Endothelial cell of umbilical vein (primary cell): ENCODE data around the gene CNTN2. TPM values are rescaled to one million over a fixed set of nuclear protein-coding genes. Genes with fewer than 3 reads are reported as not detected.

Source experiments
- BruUV-seq: library from RNA; stranded (reverse); fragments of 400-500 nt; replicated peaks from 2 replicates; lab custom pipeline; 2021; lab: Mats Ljungman, UMichigan
- CTCF ChIA-PET: fragments of 300-600, 350-600 bp; sonication (Branson Sonifier 250); formaldehyde crosslinking; loops from one replicate; lab custom pipeline; 2021; ENCODE audit warnings: antibody characterized with exemption, inconsistent platforms; lab: Charles Lee
- POLR2A ChIA-PET: fragments of 300-600, 350-600 bp; sonication (Branson Sonifier 250); formaldehyde crosslinking; loops from one replicate; lab custom pipeline; 2021; ENCODE audit warnings: antibody characterized with exemption, inconsistent platforms; lab: Charles Lee
- DNase-seq: peaks from one replicate; pipeline ENCODE4 v3.0.0-alpha.2; 2011; ENCODE audit warnings: low read depth, low spot score
- FAIRE-seq: peaks from 2 replicates; lab custom pipeline; 2011; peaks lifted over from hg19 to GRCh38; lab: Jason Lieb, UNC
- H2AFZ ChIP-seq: 2 replicates; pipeline ENCODE4 v1.6.0; 2012; ENCODE audit warnings: low read depth, low read length, control low read depth, inconsistent platforms
- H3K27ac ChIP-seq: 2 replicates; pipeline ENCODE4 v1.5.1; 2011; ENCODE audit warnings: low read depth, mild to moderate bottlenecking, control low read depth, low read length, moderate library complexity; ENCODE audit not compliant: insufficient read depth
- H3K27me3 ChIP-seq, 2 experiments: 2 replicates each; pipeline versions ENCODE4 v1.6.0 to v1.6.1; 2011; ENCODE audit warnings: low read length in 2 of 2, mixed read lengths in 1 of 2; ENCODE audit not compliant: control insufficient read depth in 2 of 2, insufficient read depth in 2 of 2
- H3K36me3 ChIP-seq, 2 experiments: 2 replicates in 1 of 2; 3 replicates in 1 of 2; pipeline ENCODE4 v1.5.1; 2011; ENCODE audit warnings: low read length in 2 of 2, mild to moderate bottlenecking in 1 of 2, moderate library complexity in 1 of 2; ENCODE audit not compliant: control insufficient read depth in 2 of 2, insufficient read depth in 2 of 2; ENCODE audit errors: extremely low read depth in 1 of 2
- H3K4me1 ChIP-seq: 3 replicates; pipeline ENCODE4 v1.5.1; 2011; ENCODE audit warnings: mild to moderate bottlenecking, low read length; ENCODE audit not compliant: control insufficient read depth, insufficient read depth; ENCODE audit errors: extremely low read depth
- H3K4me2 ChIP-seq: 2 replicates; pipeline ENCODE4 v1.6.1; 2011; ENCODE audit warnings: low read length, control low read depth, mixed read lengths; ENCODE audit not compliant: insufficient read depth
- H3K4me3 ChIP-seq, 3 experiments: fragments of 200-600 bp in 1 of 3; sonication (generic), shearing (Covaris generic) in 1 of 3; replicated peaks in 1 of 3; 2 replicates each; pipeline ENCODE4 v1.5.1; 2011 to 2016; ENCODE audit warnings: control low read depth in 3 of 3, low read length in 3 of 3, mild to moderate bottlenecking in 2 of 3, inconsistent platforms in 1 of 3, low read depth in 1 of 3, moderate library complexity in 1 of 3; ENCODE audit not compliant: insufficient read depth in 1 of 3
- H3K79me2 ChIP-seq: 2 replicates; pipeline ENCODE4 v1.6.0; 2012; ENCODE audit warnings: low read length, inconsistent platforms; ENCODE audit not compliant: control insufficient read depth, insufficient read depth
- H3K9ac ChIP-seq: replicated peaks from 2 replicates; pipeline ENCODE3; 2011; ENCODE audit warnings: low read length, control low read depth; ENCODE audit not compliant: insufficient read depth; ENCODE audit errors: extremely low read depth
- H3K9me1 ChIP-seq: replicated peaks from 3 replicates; pipeline ENCODE4 v1.6.0; 2011; ENCODE audit warnings: mild to moderate bottlenecking, low read length; ENCODE audit not compliant: control insufficient read depth, insufficient read depth; ENCODE audit errors: extremely low read depth
- H3K9me3 ChIP-seq: replicated peaks from 2 replicates; pipeline ENCODE4 v1.5.1; 2012; ENCODE audit warnings: low read length, inconsistent platforms; ENCODE audit not compliant: control insufficient read depth, insufficient read depth
- H4K20me1 ChIP-seq: replicated peaks from 2 replicates; pipeline ENCODE3; 2011; ENCODE audit warnings: mild to moderate bottlenecking, low read length; ENCODE audit not compliant: control insufficient read depth, insufficient read depth; ENCODE audit errors: extremely low read depth
- EZH2 ChIP-seq: IDR thresholded peaks from 2 replicates; pipeline ENCODE4 v1.6.1; 2012; ENCODE audit warnings: borderline replicate concordance, low read depth, mild to moderate bottlenecking, moderate library complexity, low read length, inconsistent platforms; ENCODE audit not compliant: severe bottlenecking
- FOS ChIP-seq: IDR thresholded peaks from 2 replicates; pipeline ENCODE4 v1.6.1; 2011; ENCODE audit warnings: mild to moderate bottlenecking, low read length, moderate library complexity, borderline replicate concordance; ENCODE audit not compliant: insufficient read depth
- GATA2 ChIP-seq: IDR thresholded peaks from 2 replicates; pipeline ENCODE4 v1.7.0; 2011; ENCODE audit warnings: low read depth, mild to moderate bottlenecking, moderate library complexity, mixed read lengths, low read length; ENCODE audit not compliant: insufficient read length, insufficient read depth
- JUN ChIP-seq: IDR thresholded peaks from 2 replicates; pipeline ENCODE4 v1.6.1; 2011; ENCODE audit warnings: borderline replicate concordance, low read depth; ENCODE audit not compliant: insufficient read length, insufficient read depth
- MYC ChIP-seq: IDR thresholded peaks from one replicate; pipeline ENCODE4 v1.6.1; 2011; ENCODE audit warnings: mild to moderate bottlenecking, low read depth, low read length
- POLR2A ChIP-seq: IDR thresholded peaks from 2 replicates; pipeline ENCODE4 v1.6.1; 2012; ENCODE audit warnings: low read depth, mild to moderate bottlenecking, control low read depth, low read length
- POLR2AphosphoS5 ChIP-seq: IDR thresholded peaks from 2 replicates; pipeline ENCODE4 v1.6.1; 2012; ENCODE audit warnings: low read depth, mild to moderate bottlenecking, control low read depth, low read length, moderate library complexity; ENCODE audit not compliant: insufficient read depth
- dilution Hi-C: fragments of 300-500 bp; cut with MboI; formaldehyde crosslinking; loops from one replicate; pipeline ENCODE4 v1.15.0; 2019; ENCODE audit warnings: low sequenced_read_pairs; ENCODE audit not compliant: extremely low pct_ligation_motif_present
- intact Hi-C: fragments of 100-400 bp; cut with micrococcal nuclease; formaldehyde crosslinking; loops from one replicate; pipeline ENCODE4 v1.10.0; 2022
- polyA plus RNA-seq, 4 experiments: library from polyadenylated mRNA; depleted of rRNA in 3 of 4; stranded (reverse) in 3 of 4; unstranded in 1 of 4; fragments of >200 nt; gene quantifications; 2 replicates each; pipeline versions ENCODE4 v1.2.1 to v1.2.3, GENCODE V29; 2011 to 2012; ENCODE audit warnings: missing spikeins in 1 of 4
- total RNA-seq: library from RNA; stranded (reverse); gene quantifications from 2 replicates; pipeline ENCODE4 v1.2.3, GENCODE V29; 2021
- TF ChIP-seq, protein P1 (sequence below), 2 donors: IDR thresholded peaks; 1 replicate in 1 of 2; 2 replicates in 1 of 2; pipeline ENCODE4 v1.5.1; 2011; ENCODE audit warnings: low read length in 2 of 2, mild to moderate bottlenecking in 2 of 2, moderate library complexity in 2 of 2, control low read depth in 1 of 2, inconsistent platforms in 1 of 2, low read depth in 1 of 2; ENCODE audit not compliant: insufficient read depth in 1 of 2; ENCODE audit errors: extremely low read depth in 1 of 2
- TF ChIP-seq, protein P2 (sequence below): IDR thresholded peaks from 2 replicates; pipeline ENCODE4 v1.6.1; 2011; ENCODE audit not compliant: insufficient read depth, insufficient read length

The CNTN2 gene
- total and polyA plus RNA-seq, 2 donors (not counting 3 experiments of a cell fraction or from before 2014, with no cell fraction given) = not detected

DNA sequence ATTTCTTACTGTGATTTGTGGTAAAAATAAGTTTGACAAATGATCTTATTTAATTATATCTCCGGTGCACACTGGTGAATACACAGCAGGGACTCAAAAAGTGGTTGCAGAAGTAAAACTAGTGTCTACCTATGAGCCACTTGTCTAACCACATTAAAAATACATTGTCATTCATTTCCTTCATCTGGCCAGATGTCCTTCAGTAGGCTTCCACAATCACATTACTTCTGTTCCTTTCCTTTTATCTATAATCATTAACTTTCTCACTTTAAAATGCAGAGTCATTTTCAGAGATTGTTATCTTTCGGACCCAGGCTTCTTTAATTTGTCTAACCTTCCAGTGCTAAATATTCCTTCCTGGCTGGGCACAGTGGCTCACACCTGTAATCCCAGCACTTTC, 75.7 kb downstream of the CNTN2 start:
- intact Hi-C loops = no loop called here
- Histone ChIP-seq H3K4me1 (peaks cover 12% of the 10 kb centered on the region), H3K9me1 (no peaks in the 10 kb centered on the region), H3K4me2 (no peak overlapping the region), H2AFZ (no peak overlapping the region), H3K36me3 (no peaks in the 10 kb centered on the region), H4K20me1 (no peaks in the 10 kb centered on the region), H3K27me3 (no peaks in the 10 kb centered on the region), H3K9ac (no peak overlapping the region), H3K4me3 (no peak overlapping the region), H3K79me2 (peaks cover 43% of the 10 kb centered on the region), H3K9me3 (no peaks in the 10 kb centered on the region), H3K27ac (no peak overlapping the region)
- dilution Hi-C loops = no loop called here
- TF ChIP-seq POLR2A (no peak), GATA2 (no peak), POLR2AphosphoS5 (no peak), MYC (no peak), FOS (no peak), JUN (no peak), EZH2 (no peak)
- TF ChIP-seq, protein P1, sequence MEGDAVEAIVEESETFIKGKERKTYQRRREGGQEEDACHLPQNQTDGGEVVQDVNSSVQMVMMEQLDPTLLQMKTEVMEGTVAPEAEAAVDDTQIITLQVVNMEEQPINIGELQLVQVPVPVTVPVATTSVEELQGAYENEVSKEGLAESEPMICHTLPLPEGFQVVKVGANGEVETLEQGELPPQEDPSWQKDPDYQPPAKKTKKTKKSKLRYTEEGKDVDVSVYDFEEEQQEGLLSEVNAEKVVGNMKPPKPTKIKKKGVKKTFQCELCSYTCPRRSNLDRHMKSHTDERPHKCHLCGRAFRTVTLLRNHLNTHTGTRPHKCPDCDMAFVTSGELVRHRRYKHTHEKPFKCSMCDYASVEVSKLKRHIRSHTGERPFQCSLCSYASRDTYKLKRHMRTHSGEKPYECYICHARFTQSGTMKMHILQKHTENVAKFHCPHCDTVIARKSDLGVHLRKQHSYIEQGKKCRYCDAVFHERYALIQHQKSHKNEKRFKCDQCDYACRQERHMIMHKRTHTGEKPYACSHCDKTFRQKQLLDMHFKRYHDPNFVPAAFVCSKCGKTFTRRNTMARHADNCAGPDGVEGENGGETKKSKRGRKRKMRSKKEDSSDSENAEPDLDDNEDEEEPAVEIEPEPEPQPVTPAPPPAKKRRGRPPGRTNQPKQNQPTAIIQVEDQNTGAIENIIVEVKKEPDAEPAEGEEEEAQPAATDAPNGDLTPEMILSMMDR (IDR thresholded peaks at IDR 0.05; ENCODE audit: extremely low read depth in 1 of 2, insufficient read depth in 1 of 2, low read depth in 1 of 2, low read length in 2 of 2) = no peak
- TF ChIP-seq, protein P2, sequence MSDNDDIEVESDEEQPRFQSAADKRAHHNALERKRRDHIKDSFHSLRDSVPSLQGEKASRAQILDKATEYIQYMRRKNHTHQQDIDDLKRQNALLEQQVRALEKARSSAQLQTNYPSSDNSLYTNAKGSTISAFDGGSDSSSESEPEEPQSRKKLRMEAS = no peak
- POLR2A ChIA-PET = no interaction called here
- BruUV-seq = no TSS peak
- no peak for FAIRE-seq
- no peak for DNase-seq
- CTCF ChIA-PET = interaction anchor here (4.6 kb wide), 1 partner anchor 56 kb away, joined by 22 read pairs; no protein-coding TSS in a partner anchor
